GM12801 (cell line): Measurements from ENCODE around the gene GRB7.

ENCODE experiments used
- CTCF ChIP-seq: IDR thresholded peaks from one replicate; pipeline ENCODE4 v1.5.1; 2011; ENCODE audit warnings: control low read depth; ENCODE audit not compliant: insufficient read length; ENCODE audit errors: extremely low read depth

Gene GRB7

GRCh38 chr17:39746145-39746461 lies 8.4 kb downstream of the GRB7 start:
- TF ChIP-seq CTCF = no peak

- TF ChIP-seq CTCF = no peak
Observed at GRCh38 chr17:39747745-39748144, 10.0 kb downstream of the GRB7 start.

GRCh38 chr17:39750131-39751015 lies 12.6 kb downstream of the GRB7 start:
- no peak for TF ChIP-seq CTCF

GRCh38 chr17:39751016-39751543 lies 13.3 kb downstream of the GRB7 start:
- TF ChIP-seq CTCF = no peak

GRCh38 chr17:39751637-39752036 lies 13.9 kb downstream of the GRB7 start:
- no peak for TF ChIP-seq CTCF

- TF ChIP-seq CTCF = no peak
Observed at GRCh38 chr17:39752241-39752881, 14.6 kb downstream of the GRB7 start.

- TF ChIP-seq CTCF = no peak
Observed at GRCh38 chr17:39753514-39754160, 15.9 kb downstream of the GRB7 start.
